Neural cell (in vitro differentiated cells): ENCODE measurements around the gene MYO10.
A peak's percentile ranks its signal among the peaks of the same experiment; 100 is the strongest.

ENCODE experiments used
- CTCF ChIP-seq: fragments of 450-650 bp; IDR thresholded peaks from 2 replicates; pipeline ENCODE4 v1.5.1; 2014; ENCODE audit warnings: antibody characterized with exemption, mild to moderate bottlenecking, moderate library complexity; ENCODE audit not compliant: poor library complexity, severe bottlenecking
- EP300 ChIP-seq: fragments of 450-650 bp; conservative IDR thresholded peaks from 2 replicates; pipeline ENCODE4 v1.6.1; 2014; ENCODE audit warnings: antibody characterized with exemption, mild to moderate bottlenecking, moderate library complexity; ENCODE audit not compliant: poor library complexity, severe bottlenecking
- EZH2 ChIP-seq: fragments of 200-600, 300-800 bp; shearing (Covaris generic), sonication (generic); IDR thresholded peaks from 2 replicates; pipeline ENCODE4 v1.6.1; 2014; ENCODE audit warnings: antibody characterized with exemption, low read length, borderline replicate concordance, mild to moderate bottlenecking; ENCODE audit not compliant: insufficient read depth, poor library complexity, severe bottlenecking
- MXI1 ChIP-seq: fragments of 450-650 bp; conservative IDR thresholded peaks from 2 replicates; pipeline ENCODE4 v1.6.1; 2014; ENCODE audit warnings: antibody characterized with exemption, mild to moderate bottlenecking; ENCODE audit not compliant: poor library complexity, severe bottlenecking
- POLR2AphosphoS5 ChIP-seq: IDR thresholded peaks from 2 replicates; pipeline ENCODE4 v1.6.1; 2012
- TAF1 ChIP-seq: IDR thresholded peaks from 2 replicates; pipeline ENCODE4 v1.6.1; 2012; ENCODE audit warnings: low read depth

GRCh38 chr5:16844952-16845351 lies 91.1 kb downstream of the MYO10 start:
- TF ChIP-seq CTCF (peak; percentile 39), EP300 (no peak), POLR2AphosphoS5 (no peak), EZH2 (no peak), MXI1 (no peak), TAF1 (no peak)
